GM12801 (cell line): Measurements from ENCODE around the gene CLEC17A.

Experiments used
- CTCF ChIP-seq: IDR thresholded peaks from one replicate; pipeline ENCODE4 v1.5.1; 2011; ENCODE audit warnings: control low read depth; ENCODE audit not compliant: insufficient read length; ENCODE audit errors: extremely low read depth

The CLEC17A gene

GRCh38 chr19:14544977-14545715 lies 37.7 kb upstream of the CLEC17A start:
- no peak for TF ChIP-seq CTCF

GRCh38 chr19:14545716-14546082 lies 37.2 kb upstream of the CLEC17A start:
- TF ChIP-seq CTCF, result no peak

- TF ChIP-seq CTCF, result no peak
These were observed 32.6 kb upstream of the CLEC17A start for GRCh38 chr19:14550201-14550754.

- no peak for TF ChIP-seq CTCF
These were observed 29.6 kb upstream of the CLEC17A start for GRCh38 chr19:14553042-14553938.

- no peak for TF ChIP-seq CTCF
These were observed 29.0 kb upstream of the CLEC17A start for GRCh38 chr19:14553939-14554243.

- TF ChIP-seq CTCF, result no peak
These were observed 28.5 kb upstream of the CLEC17A start for GRCh38 chr19:14554382-14554812.

- no peak for TF ChIP-seq CTCF
These were observed 26.8 kb upstream of the CLEC17A start for GRCh38 chr19:14555918-14556661.
